ENCODE measurements around the gene DMC1.
"Not testable (repeated sequence)": the region's sequence is repeated elsewhere in the genome, so short reads cannot be mapped to it uniquely, and the experiment has no call there.

DMC1 gene

GRCh38 chr22:38569972-38570778 is at the start of gene DMC1:
Gene DMC1 (minus strand): TSS chr22:38570183. CDS start chr22:38568256, 1,927 bp downstream.
- Histone ChIP-seq H3K79me2 (ENCODE audit: low read length) (no peaks in the 10 kb centered on the region), H3K4me3 (ENCODE audit: low read length) (peak within 1 kb of the TSS; percentile 88), H4K20me1 (ENCODE audit: insufficient read depth, low read length) (no peaks in the 10 kb centered on the region), H3K9ac (ENCODE audit: low read length) (peak within 1 kb of the TSS; percentile 87), H3K4me1 (ENCODE audit: low read length) (peaks cover 10% of the 10 kb centered on the region), H2AFZ (ENCODE audit: low read depth, low read length) (peak within 1 kb of the TSS; percentile 79), H3K27me3 (ENCODE audit: low read depth, low read length) (peaks cover 3% of the 10 kb centered on the region; the same call in 1 of the 2 replicates), H3K4me2 (ENCODE audit: low read length) (peak within 1 kb of the TSS; percentile 93), H3K36me3 (replicated peaks; ENCODE audit: low read depth, low read length) (peaks cover 4% of the 10 kb centered on the region), H3K27ac (ENCODE audit: low read length) (peak within 1 kb of the TSS; percentile 40), H3K9me3 (ENCODE audit: insufficient read depth, low read length) (no peaks in the 10 kb centered on the region)
- TF ChIP-seq, protein P1, sequence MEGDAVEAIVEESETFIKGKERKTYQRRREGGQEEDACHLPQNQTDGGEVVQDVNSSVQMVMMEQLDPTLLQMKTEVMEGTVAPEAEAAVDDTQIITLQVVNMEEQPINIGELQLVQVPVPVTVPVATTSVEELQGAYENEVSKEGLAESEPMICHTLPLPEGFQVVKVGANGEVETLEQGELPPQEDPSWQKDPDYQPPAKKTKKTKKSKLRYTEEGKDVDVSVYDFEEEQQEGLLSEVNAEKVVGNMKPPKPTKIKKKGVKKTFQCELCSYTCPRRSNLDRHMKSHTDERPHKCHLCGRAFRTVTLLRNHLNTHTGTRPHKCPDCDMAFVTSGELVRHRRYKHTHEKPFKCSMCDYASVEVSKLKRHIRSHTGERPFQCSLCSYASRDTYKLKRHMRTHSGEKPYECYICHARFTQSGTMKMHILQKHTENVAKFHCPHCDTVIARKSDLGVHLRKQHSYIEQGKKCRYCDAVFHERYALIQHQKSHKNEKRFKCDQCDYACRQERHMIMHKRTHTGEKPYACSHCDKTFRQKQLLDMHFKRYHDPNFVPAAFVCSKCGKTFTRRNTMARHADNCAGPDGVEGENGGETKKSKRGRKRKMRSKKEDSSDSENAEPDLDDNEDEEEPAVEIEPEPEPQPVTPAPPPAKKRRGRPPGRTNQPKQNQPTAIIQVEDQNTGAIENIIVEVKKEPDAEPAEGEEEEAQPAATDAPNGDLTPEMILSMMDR (IDR thresholded peaks at IDR 0.05; ENCODE audit: low read depth, low read length) = no peak
- TF ChIP-seq EZH2phosphoT487 (IDR thresholded peaks at IDR 0.05; ENCODE audit: low read depth) = no peak

GRCh38 chr22:38618682-38619081 is 48.7 kb upstream of the DMC1 start:
- Histone ChIP-seq H3K36me3 (replicated peaks; ENCODE audit: low read depth, low read length) (no peaks in the 10 kb centered on the region), H3K4me1 (ENCODE audit: low read length) (no peaks in the 10 kb centered on the region), H3K4me3 (ENCODE audit: low read length) (no peak overlapping the region), H3K9ac (ENCODE audit: low read length) (no peak overlapping the region), H4K20me1 (ENCODE audit: insufficient read depth, low read length) (no peaks in the 10 kb centered on the region), H3K4me2 (ENCODE audit: low read length) (no peak overlapping the region), H3K79me2 (ENCODE audit: low read length) (no peaks in the 10 kb centered on the region), H3K27me3 (ENCODE audit: low read depth, low read length) (no peaks in the 10 kb centered on the region), H3K27ac (ENCODE audit: low read length) (no peak overlapping the region), H2AFZ (ENCODE audit: low read depth, low read length) (no peak overlapping the region), H3K9me3 (ENCODE audit: insufficient read depth, low read length) (no peaks in the 10 kb centered on the region)
- no peak for TF ChIP-seq EZH2phosphoT487 (IDR thresholded peaks at IDR 0.05; ENCODE audit: low read depth)
- TF ChIP-seq, protein P1 (IDR thresholded peaks at IDR 0.05; ENCODE audit: low read depth, low read length) = no peak

DNA sequence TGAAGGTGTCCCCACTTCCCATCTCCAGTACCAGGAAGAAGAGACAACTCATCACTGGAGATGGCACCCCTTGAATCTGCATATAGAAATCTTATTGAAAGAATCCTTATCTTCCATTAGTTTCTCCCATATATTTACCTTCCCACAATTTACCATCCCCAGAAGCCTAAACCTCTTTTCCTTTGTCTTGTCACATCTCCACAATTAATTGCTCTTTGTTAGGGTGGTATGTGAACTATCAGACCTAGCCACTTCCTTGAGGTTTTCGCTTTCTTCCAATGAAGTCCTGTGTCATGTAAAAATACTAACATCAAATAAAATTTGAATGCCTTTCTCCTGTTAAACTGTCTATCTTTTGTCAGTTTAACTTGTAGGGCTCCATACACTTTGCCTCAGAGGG is 48.3 kb upstream of the DMC1 start:
- no peak overlapping the region for H3K27ac ChIP-seq (ENCODE audit: low read length)

DNA sequence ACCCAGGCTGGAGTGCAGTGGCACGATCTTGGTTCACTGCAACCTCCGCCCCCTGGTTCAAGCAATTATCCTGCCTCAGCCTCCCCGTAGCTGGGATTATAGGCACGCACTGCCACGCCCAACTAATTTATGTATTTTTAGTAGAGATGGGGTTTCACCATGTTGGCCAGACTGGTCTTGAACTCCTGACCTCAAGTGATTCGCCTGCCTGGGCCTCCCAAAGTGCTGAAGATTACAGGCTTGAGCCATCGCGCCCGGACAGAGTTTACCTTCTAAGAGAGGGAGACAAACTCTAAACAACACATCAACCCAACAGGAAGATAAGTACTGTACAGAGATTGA is 45.1 kb upstream of the DMC1 start:
- not testable (repeated sequence) for H3K4me1 ChIP-seq (ENCODE audit: low read length); H3K4me2 ChIP-seq (ENCODE audit: low read length); H3K4me3 ChIP-seq (ENCODE audit: low read length); H3K79me2 ChIP-seq (ENCODE audit: low read length); H3K36me3 ChIP-seq (replicated peaks; ENCODE audit: low read depth, low read length); H4K20me1 ChIP-seq (ENCODE audit: insufficient read depth, low read length); H2AFZ ChIP-seq (ENCODE audit: low read depth, low read length); H3K27me3 ChIP-seq (ENCODE audit: low read depth, low read length); H3K9me3 ChIP-seq (ENCODE audit: insufficient read depth, low read length); H3K9ac ChIP-seq (ENCODE audit: low read length); H3K27ac ChIP-seq (ENCODE audit: low read length)

More for the DNA sequence above, 48.3 kb upstream of the DMC1 start:
- H4K20me1 ChIP-seq (ENCODE audit: insufficient read depth, low read length) = no peaks in the 10 kb centered on the region
- no peak overlapping the region for H2AFZ ChIP-seq (ENCODE audit: low read depth, low read length)
- H3K9me3 ChIP-seq (ENCODE audit: insufficient read depth, low read length) = no peaks in the 10 kb centered on the region
- H3K27me3 ChIP-seq (ENCODE audit: low read depth, low read length) = no peaks in the 10 kb centered on the region
- no peak for TF ChIP-seq EZH2phosphoT487 (IDR thresholded peaks at IDR 0.05; ENCODE audit: low read depth)
- TF ChIP-seq, protein P1 (IDR thresholded peaks at IDR 0.05; ENCODE audit: low read depth, low read length) = no peak
- H3K4me3 ChIP-seq (ENCODE audit: low read length) = no peak overlapping the region
- no peaks in the 10 kb centered on the region for H3K79me2 ChIP-seq (ENCODE audit: low read length)
- H3K36me3 ChIP-seq (replicated peaks; ENCODE audit: low read depth, low read length) = no peaks in the 10 kb centered on the region
- no peak overlapping the region for H3K9ac ChIP-seq (ENCODE audit: low read length)
- peaks cover 4% of the 10 kb centered on the region; the same call in 1 of the 2 replicates for H3K4me1 ChIP-seq (ENCODE audit: low read length)
- H3K4me2 ChIP-seq (ENCODE audit: low read length) = no peak overlapping the region
